Natural killer cell (primary cell): ENCODE results near the gene CLIP3. TPM values are rescaled to one million over a fixed set of nuclear protein-coding genes. Genes with fewer than 3 reads are reported as not detected.

Experiments
- ATAC-seq, 3 donors: fragments of 150-1000 bp in 2 of 3; fragments of 200-7000 bp in 1 of 3; cut with Tn5 transposase; 1 replicate in 1 of 3; 2 replicates in 2 of 3; pipeline ENCODE4 v1.10.0; 2021; ENCODE audit warnings: mild to moderate bottlenecking in 2 of 3, moderate library complexity in 2 of 3
- DNase-seq, 2 donors: peaks; one replicate each; pipeline versions ENCODE4 v3.0.0 to v3.0.0-alpha.2; 2013 to 2021; ENCODE audit warnings: mixed read lengths in 1 of 2
- H3K27ac ChIP-seq: one replicate; pipeline ENCODE4 v1.5.1; 2013; ENCODE audit warnings: mild to moderate bottlenecking, low read length
- H3K27me3 ChIP-seq: one replicate; pipeline ENCODE4 v1.6.1; 2013; ENCODE audit warnings: low read length; ENCODE audit not compliant: control insufficient read depth, insufficient read depth
- H3K36me3 ChIP-seq: one replicate; pipeline ENCODE4 v1.6.1; 2013; ENCODE audit warnings: low read length; ENCODE audit not compliant: control insufficient read depth, insufficient read depth
- H3K4me1 ChIP-seq: one replicate; pipeline ENCODE4 v1.6.1; 2013; ENCODE audit warnings: low read length; ENCODE audit not compliant: control insufficient read depth, insufficient read depth
- H3K4me3 ChIP-seq: one replicate; pipeline ENCODE4 v1.5.1; 2013; ENCODE audit warnings: low read length
- H3K9me3 ChIP-seq: one replicate; pipeline ENCODE4 v1.6.1; 2013; ENCODE audit warnings: low read length; ENCODE audit not compliant: control insufficient read depth, insufficient read depth
- H3K27ac Mint-ChIP-seq, 2 donors: one replicate each; pipeline ENCODE4 v1.8.0; 2022; ENCODE audit warnings: mild to moderate bottlenecking in 2 of 2, mixed read lengths in 2 of 2, moderate library complexity in 1 of 2
- H3K27me3 Mint-ChIP-seq, 2 donors: one replicate each; pipeline ENCODE4 v1.8.0; 2022; ENCODE audit warnings: low read depth in 2 of 2, mixed read lengths in 2 of 2
- H3K36me3 Mint-ChIP-seq: one replicate; pipeline ENCODE4 v1.8.0; 2022; ENCODE audit warnings: mixed read lengths
- H3K4me1 Mint-ChIP-seq, 2 donors: one replicate each; pipeline ENCODE4 v1.8.0; 2022; ENCODE audit warnings: mixed read lengths in 2 of 2
- H3K4me3 Mint-ChIP-seq: one replicate; pipeline ENCODE4 v1.8.0; 2022; ENCODE audit warnings: mild to moderate bottlenecking, moderate library complexity, mixed read lengths
- H3K9me3 Mint-ChIP-seq, 2 donors: one replicate each; pipeline ENCODE4 v1.8.0; 2022; ENCODE audit warnings: mixed read lengths in 2 of 2
- WGBS: methylation state at CpG from one replicate; pipeline ENCODE4 v1.1.7; 2013; ENCODE audit warnings: missing lambda C conversion rate; ENCODE audit not compliant: insufficient coverage; 5-methylcytosine and 5-hydroxymethylcytosine counted together
- intact Hi-C: fragments of 100-400 bp; cut with micrococcal nuclease; formaldehyde crosslinking; loops from one replicate; pipeline ENCODE4 v1.14.2; 2022
- total RNA-seq, 4 donors: library from RNA; stranded (reverse); fragments of 120-200 nt in 1 of 4; gene quantifications; one replicate each; pipeline versions ENCODE4 v1.2.3 to v1.2.4, GENCODE V29; 2013 to 2022
- TF ChIP-seq, protein P1 (sequence below): fragments of 200-600 bp; IDR thresholded peaks from one replicate; pipeline ENCODE4 v1.8.0; 2022; ENCODE audit warnings: antibody characterized with exemption

The CLIP3 gene
- total RNA-seq, 3 donors from 2014 or later (not counting 1 experiment from before 2014, with no cell fraction given) = 0.33 to 2.1 (median 1.3) TPM

DNA sequence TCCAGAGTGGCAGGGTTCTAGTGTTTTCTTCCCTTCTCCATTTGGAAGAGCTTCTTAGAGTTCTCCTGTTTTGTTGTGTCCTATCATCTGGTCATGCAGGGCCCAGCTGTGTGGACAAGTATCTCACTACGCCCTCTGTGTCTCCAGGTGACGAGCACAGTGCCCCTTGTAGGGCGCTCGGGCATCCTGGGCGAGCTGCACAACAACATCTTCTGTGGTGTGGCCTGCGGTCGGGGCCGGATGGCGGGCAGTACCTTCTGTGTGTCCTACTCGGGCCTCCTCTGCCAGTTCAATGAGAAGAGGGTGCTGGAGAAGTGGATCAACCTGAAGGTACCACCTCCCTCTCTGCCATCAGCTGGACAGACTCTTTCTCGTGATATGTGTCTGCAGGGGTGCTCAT, 35.0 kb upstream of the CLIP3 start:
- Histone ChIP-seq H3K4me3 (no peak overlapping the region), H3K27ac (no peak overlapping the region), H3K4me1 (no peaks in the 10 kb centered on the region), H3K27me3 (no peaks in the 10 kb centered on the region), H3K9me3 (no peaks in the 10 kb centered on the region), H3K36me3 (no peaks in the 10 kb centered on the region)
- Mint-ChIP-seq H3K4me3 (no peak overlapping the region), H3K9me3 (no peaks in the 10 kb centered on the region), H3K4me1 (no peaks in the 10 kb centered on the region), H3K36me3 (no peaks in the 10 kb centered on the region), H3K27ac (no peak overlapping the region), H3K27me3 (no peaks in the 10 kb centered on the region)
- WGBS = over 99% methylated on average over 9 of the region's 11 CpGs
- DNase-seq (no peak), ATAC-seq (no peak)
- TF ChIP-seq, protein P1, sequence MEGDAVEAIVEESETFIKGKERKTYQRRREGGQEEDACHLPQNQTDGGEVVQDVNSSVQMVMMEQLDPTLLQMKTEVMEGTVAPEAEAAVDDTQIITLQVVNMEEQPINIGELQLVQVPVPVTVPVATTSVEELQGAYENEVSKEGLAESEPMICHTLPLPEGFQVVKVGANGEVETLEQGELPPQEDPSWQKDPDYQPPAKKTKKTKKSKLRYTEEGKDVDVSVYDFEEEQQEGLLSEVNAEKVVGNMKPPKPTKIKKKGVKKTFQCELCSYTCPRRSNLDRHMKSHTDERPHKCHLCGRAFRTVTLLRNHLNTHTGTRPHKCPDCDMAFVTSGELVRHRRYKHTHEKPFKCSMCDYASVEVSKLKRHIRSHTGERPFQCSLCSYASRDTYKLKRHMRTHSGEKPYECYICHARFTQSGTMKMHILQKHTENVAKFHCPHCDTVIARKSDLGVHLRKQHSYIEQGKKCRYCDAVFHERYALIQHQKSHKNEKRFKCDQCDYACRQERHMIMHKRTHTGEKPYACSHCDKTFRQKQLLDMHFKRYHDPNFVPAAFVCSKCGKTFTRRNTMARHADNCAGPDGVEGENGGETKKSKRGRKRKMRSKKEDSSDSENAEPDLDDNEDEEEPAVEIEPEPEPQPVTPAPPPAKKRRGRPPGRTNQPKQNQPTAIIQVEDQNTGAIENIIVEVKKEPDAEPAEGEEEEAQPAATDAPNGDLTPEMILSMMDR = no peak
- intact Hi-C loops = no loop called here

DNA sequence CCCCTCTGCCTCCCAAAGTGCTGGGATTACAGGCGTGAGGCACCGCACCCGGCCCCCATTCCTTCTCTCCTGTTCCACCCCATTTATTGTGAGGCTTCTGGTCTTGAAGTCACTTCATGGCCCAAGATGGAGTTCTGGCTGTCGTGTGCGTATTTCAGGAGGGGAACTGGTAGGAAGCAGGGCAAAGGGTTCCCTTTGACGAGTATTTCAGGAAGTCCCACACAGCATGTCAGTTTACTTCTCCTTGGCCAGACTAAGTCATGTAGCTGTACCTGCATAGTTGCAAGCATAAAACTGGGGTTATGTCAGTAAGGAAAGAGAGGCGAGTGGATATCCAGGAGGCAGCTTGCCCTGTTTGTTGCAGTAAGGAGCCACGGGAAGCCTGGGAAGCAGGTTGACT, 32.2 kb upstream of the CLIP3 start:
- H3K27ac ChIP-seq = no peak overlapping the region
- Mint-ChIP-seq H3K9me3 (no peaks in the 10 kb centered on the region), H3K4me3 (no peak overlapping the region), H3K36me3 (no peaks in the 10 kb centered on the region), H3K27ac (no peak overlapping the region), H3K4me1 (no peaks in the 10 kb centered on the region), H3K27me3 (no peaks in the 10 kb centered on the region)
- no peaks in the 10 kb centered on the region for H3K36me3 ChIP-seq
- H3K4me1 ChIP-seq = no peaks in the 10 kb centered on the region
- no peak for DNase-seq
- ATAC-seq = no peak
- whole genome bisulfite sequencing = 93% methylated on average over 8 of the region's 8 CpGs
- intact Hi-C loops = no loop called here
- TF ChIP-seq, protein P1 = no peak
- H3K27me3 ChIP-seq = no peaks in the 10 kb centered on the region
- no peak overlapping the region for H3K4me3 ChIP-seq
- no peaks in the 10 kb centered on the region for H3K9me3 ChIP-seq

DNA sequence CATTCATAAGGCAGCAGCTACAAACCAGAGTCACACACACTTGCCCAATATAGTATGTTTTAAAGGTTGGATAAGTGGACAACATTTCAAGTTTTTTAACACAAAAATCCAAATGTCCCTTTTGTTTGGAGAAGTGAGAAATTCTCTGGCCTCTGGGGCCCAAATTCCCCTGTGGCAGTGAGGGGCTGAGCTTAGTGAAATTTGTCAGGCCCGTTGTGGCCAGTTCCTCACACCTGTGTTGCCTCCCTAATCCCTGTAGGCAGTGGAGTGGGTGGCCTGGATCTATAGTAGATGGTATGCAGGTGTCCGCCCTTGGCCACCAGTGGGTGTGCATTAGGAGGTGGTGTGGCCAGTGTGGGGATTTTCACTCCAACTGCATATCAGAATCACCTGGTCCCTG, 28.7 kb upstream of the CLIP3 start:
- Mint-ChIP-seq H3K4me1 (peaks cover 0 to under 1% of the 10 kb centered on the region in 2 donors), H3K36me3 (no peaks in the 10 kb centered on the region), H3K27me3 (no peaks in the 10 kb centered on the region), H3K27ac (no peak overlapping the region), H3K4me3 (no peak overlapping the region), H3K9me3 (no peaks in the 10 kb centered on the region)
- Histone ChIP-seq H3K36me3 (no peaks in the 10 kb centered on the region), H3K27ac (no peak overlapping the region), H3K27me3 (no peaks in the 10 kb centered on the region), H3K9me3 (no peaks in the 10 kb centered on the region), H3K4me1 (no peaks in the 10 kb centered on the region), H3K4me3 (no peak overlapping the region)
- ATAC-seq = no peak
- intact Hi-C loops = no loop called here
- DNase-seq = no peak
- TF ChIP-seq, protein P1 = no peak
- 84% methylated on average over 2 of the region's 2 CpGs for WGBS

DNA sequence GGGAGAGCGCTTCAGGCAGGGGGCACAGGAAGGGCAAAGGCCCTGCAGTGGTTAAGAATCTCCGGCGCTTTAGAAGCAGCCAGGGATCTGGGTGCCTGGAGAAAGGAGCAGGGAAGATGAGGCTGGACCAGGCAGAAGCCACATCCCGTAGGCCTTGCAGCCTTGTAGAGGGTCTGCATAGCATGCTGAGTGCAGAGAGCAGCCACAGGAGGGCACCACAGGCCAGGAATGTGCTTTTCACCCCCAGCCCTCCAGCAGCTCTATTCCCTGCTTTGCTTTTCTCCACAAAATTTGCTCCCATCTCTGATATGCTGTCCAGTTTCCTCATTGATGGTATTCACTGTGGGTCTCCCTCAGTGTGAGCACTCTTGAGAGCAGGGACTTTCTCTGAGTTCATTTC, 27.8 kb upstream of the CLIP3 start:
- Histone ChIP-seq H3K36me3 (no peaks in the 10 kb centered on the region), H3K9me3 (no peaks in the 10 kb centered on the region), H3K4me1 (peaks cover 2% of the 10 kb centered on the region), H3K4me3 (no peak overlapping the region), H3K27me3 (no peaks in the 10 kb centered on the region), H3K27ac (no peak overlapping the region)
- TF ChIP-seq, protein P1 = no peak
- Mint-ChIP-seq H3K36me3 (no peaks in the 10 kb centered on the region), H3K4me1 (peaks cover 3 to 7% of the 10 kb centered on the region in 2 donors), H3K9me3 (no peaks in the 10 kb centered on the region), H3K4me3 (no peak overlapping the region), H3K27me3 (no peaks in the 10 kb centered on the region), H3K27ac (no peak overlapping the region)
- peak in 1 of 2 donors; percentile 48 for DNase-seq
- peak in 1 of 3 donors; percentile 46 for ATAC-seq
- intact Hi-C loops = no loop called here
- 94% methylated on average over 4 of the region's 4 CpGs for WGBS
